Measurements from ENCODE around the gene CLDN1. TPM values are rescaled to one million over a fixed set of nuclear protein-coding genes. Genes with fewer than 3 reads are reported as not detected.

Gene CLDN1
- total RNA-seq, 1 donor from 2014 or later = 0.08 TPM

DNA sequence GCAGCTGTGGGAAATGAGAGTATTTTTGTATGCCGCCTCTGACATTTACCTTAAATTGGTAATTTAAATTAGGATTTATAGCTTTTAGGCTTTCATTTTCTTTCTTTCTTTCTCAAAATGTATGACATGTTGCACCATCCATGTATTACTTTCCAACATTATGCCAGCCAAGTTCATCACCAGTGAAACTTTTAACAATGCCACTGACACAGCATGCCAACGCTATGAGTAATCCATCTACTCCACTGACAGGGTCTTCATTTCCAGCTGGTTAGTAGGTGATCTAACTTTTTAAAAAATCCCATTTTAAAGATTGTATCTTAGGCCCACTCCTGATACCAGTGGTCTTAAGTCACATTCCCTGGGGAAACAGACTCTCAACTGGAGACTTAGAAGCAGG is 43.9 kb upstream of the CLDN1 start:
- no peak for TF ChIP-seq CTCF (IDR thresholded peaks at IDR 0.05; ENCODE audit: borderline replicate concordance)
- H3K27me3 ChIP-seq (ENCODE audit: low read depth) = no peaks in the 10 kb centered on the region
- H3K27ac ChIP-seq (replicated peaks) = no peak overlapping the region
- no peak for DNase-seq
- intact Hi-C loops (cut with micrococcal nuclease) = no loop called here
- H3K4me3 ChIP-seq = no peak overlapping the region
- H3K9me3 ChIP-seq (replicated peaks) = no peaks in the 10 kb centered on the region
- no peaks in the 10 kb centered on the region for H3K36me3 ChIP-seq
- no peaks in the 10 kb centered on the region for H3K4me1 ChIP-seq

DNA sequence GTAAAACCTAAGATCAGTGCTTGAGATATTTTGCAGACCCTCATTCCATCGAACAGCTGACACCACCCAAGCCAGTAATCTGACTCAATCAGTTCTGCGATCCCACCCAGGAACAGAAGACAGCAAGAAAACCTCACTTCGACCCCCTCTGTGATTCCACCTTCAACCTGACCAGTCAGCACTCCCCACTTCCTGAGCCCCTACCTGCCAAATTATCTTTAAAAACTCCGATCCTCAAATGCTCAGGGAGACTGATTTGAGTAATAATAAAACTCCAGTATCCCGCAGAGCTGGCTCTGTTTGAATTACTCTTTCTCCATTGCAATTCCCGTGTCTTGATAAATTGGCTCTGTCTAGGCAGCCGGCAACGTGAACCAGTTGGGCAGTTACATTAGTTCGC is 40.0 kb upstream of the CLDN1 start:
- DNase-seq = no peak
- no peaks in the 10 kb centered on the region for H3K27me3 ChIP-seq (ENCODE audit: low read depth)
- H3K27ac ChIP-seq (replicated peaks) = no peak overlapping the region
- no peaks in the 10 kb centered on the region for H3K4me1 ChIP-seq
- intact Hi-C loops (cut with micrococcal nuclease) = no loop called here
- TF ChIP-seq CTCF (IDR thresholded peaks at IDR 0.05; ENCODE audit: borderline replicate concordance) = no peak
- no peak overlapping the region for H3K4me3 ChIP-seq
- no peaks in the 10 kb centered on the region for H3K36me3 ChIP-seq
- no peaks in the 10 kb centered on the region for H3K9me3 ChIP-seq (replicated peaks)

DNA sequence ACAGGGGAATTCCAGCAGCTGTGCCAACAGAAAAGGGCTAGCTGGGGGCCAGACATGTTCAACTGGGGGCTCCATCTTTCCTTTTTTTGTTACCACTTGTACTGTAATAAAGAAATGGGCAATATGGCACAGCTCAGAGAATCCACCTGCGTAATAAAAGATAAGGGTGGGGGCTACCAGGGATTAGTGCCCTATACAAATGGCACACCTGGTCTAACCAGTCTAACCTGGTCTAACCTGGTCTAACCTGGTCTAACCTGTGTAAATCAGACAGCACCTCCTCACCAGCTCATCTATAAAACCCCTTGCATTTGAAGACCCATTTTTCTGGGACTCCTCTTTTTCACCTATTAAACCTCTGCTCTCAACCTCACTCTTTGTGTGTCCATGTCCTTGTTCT is 39.5 kb upstream of the CLDN1 start:
- Histone ChIP-seq H3K36me3 (no peaks in the 10 kb centered on the region), H3K4me3 (no peak overlapping the region), H3K4me1 (no peaks in the 10 kb centered on the region), H3K27ac (replicated peaks) (no peak overlapping the region), H3K9me3 (replicated peaks) (no peaks in the 10 kb centered on the region), H3K27me3 (ENCODE audit: low read depth) (no peaks in the 10 kb centered on the region)
- no peak for TF ChIP-seq CTCF (IDR thresholded peaks at IDR 0.05; ENCODE audit: borderline replicate concordance)
- no peak for DNase-seq
- intact Hi-C loops (cut with micrococcal nuclease) = no loop called here

DNA sequence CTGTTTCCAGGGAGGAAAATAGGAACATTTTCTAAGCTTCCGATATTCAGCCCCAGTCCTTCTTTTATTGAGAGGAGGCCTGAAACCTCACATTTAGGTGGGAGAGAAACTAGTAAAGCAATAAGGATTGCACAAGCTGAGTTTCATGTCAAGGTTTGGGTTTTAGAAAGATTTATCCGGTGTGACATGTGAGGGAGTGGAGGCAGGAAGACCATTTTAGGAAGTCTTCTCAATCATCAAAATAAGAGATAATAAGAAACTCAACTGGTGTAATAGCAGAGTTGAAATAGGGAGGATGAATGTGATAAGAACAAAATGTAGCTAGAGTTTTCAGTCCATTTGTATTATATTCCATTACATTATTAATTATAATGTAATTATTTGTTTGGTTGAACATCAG is 38.0 kb upstream of the CLDN1 start:
- intact Hi-C loops (cut with micrococcal nuclease) = no loop called here

DNA sequence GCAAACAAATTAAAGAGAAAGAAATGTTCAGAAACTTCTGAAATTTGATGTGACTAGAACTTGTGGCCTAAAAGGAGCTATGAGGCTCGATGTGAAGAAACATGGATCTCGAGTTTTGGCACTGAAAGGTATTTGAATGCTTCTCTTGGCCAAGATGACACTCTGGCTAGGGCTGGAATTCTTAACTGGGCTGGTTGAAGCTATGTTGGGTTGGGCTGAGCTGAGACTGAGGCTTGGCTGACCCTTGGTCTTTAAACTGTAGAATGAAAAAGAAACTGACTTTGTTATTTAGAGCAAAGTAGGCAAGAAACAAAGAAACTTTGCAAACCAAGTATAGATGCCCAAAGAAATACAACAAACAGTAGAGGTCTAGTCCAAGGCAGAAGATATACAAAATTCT is 37.6 kb upstream of the CLDN1 start:
- no peak for TF ChIP-seq CTCF (IDR thresholded peaks at IDR 0.05; ENCODE audit: borderline replicate concordance)

More for the DNA sequence above, 38.0 kb upstream of the CLDN1 start:
- Histone ChIP-seq H3K4me1 (no peaks in the 10 kb centered on the region), H3K9me3 (replicated peaks) (no peaks in the 10 kb centered on the region), H3K27ac (replicated peaks) (no peak overlapping the region), H3K4me3 (no peak overlapping the region), H3K36me3 (no peaks in the 10 kb centered on the region), H3K27me3 (ENCODE audit: low read depth) (no peaks in the 10 kb centered on the region)
- DNase-seq = no peak
- TF ChIP-seq CTCF (IDR thresholded peaks at IDR 0.05; ENCODE audit: borderline replicate concordance) = no peak

DNA sequence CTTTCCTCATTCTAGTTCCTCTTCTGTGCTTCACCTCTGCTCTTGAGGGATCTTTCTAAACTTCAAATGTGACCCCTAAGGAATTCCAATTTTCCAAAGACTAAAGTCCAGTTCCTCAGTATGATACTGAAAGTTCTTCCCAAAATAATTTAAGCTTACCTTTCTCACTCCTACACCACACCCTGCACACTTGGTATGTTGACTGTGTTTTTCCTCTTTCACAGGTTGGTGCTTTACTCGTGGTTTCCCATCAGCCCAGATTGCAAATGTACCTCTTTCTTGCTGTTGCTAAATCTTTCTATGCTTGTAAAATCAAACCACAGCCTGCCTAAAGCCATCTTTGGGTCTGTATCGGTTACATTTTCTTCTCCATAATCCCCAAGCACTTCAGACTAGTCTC is 35.2 kb upstream of the CLDN1 start:
- DNase-seq = no peak
- Histone ChIP-seq H3K4me1 (no peaks in the 10 kb centered on the region), H3K36me3 (no peaks in the 10 kb centered on the region), H3K4me3 (no peak overlapping the region), H3K9me3 (replicated peaks) (peaks cover 9% of the 10 kb centered on the region), H3K27ac (replicated peaks) (no peak overlapping the region), H3K27me3 (ENCODE audit: low read depth) (no peaks in the 10 kb centered on the region)
- intact Hi-C loops (cut with micrococcal nuclease) = no loop called here
- TF ChIP-seq CTCF (IDR thresholded peaks at IDR 0.05; ENCODE audit: borderline replicate concordance) = no peak

More for the DNA sequence above, 37.6 kb upstream of the CLDN1 start:
- Histone ChIP-seq H3K27ac (replicated peaks) (no peak overlapping the region), H3K4me3 (no peak overlapping the region), H3K36me3 (no peaks in the 10 kb centered on the region), H3K27me3 (ENCODE audit: low read depth) (no peaks in the 10 kb centered on the region), H3K4me1 (no peaks in the 10 kb centered on the region), H3K9me3 (replicated peaks) (no peaks in the 10 kb centered on the region)
- intact Hi-C loops (cut with micrococcal nuclease) = no loop called here
- DNase-seq = no peak
